Motor neuron (in vitro differentiated cells): Measurements from ENCODE around the gene MYO5A. TPM values are rescaled to one million over a fixed set of nuclear protein-coding genes. Genes with fewer than 3 reads are reported as not detected.

Experiments
- ATAC-seq, 8 experiments: fragments of 200-7000 bp; cut with Tn5 transposase; replicated peaks in 6 of 8; 2 replicates each; pipeline ENCODE4 v1.8.0; 2021; ENCODE audit warnings: mild to moderate bottlenecking in 8 of 8, moderate library complexity in 8 of 8
- H3K27ac ChIP-seq, 2 donors: fragments of 250-450 bp; sonication (Bioruptor Pico); 2 replicates each; pipeline ENCODE4 v1.9.0; 2021; ENCODE audit warnings: antibody characterized with exemption in 2 of 2, mild to moderate bottlenecking in 2 of 2, moderate library complexity in 1 of 2
- H3K4me1 ChIP-seq, 2 donors: fragments of 250-450 bp; sonication (Bioruptor Pico); replicated peaks in 1 of 2; 2 replicates each; pipeline ENCODE4 v1.6.1; 2021; ENCODE audit warnings: antibody characterized with exemption in 2 of 2, mild to moderate bottlenecking in 2 of 2, moderate library complexity in 1 of 2
- H3K4me3 ChIP-seq, 5 donors: fragments of 250-450 bp; sonication (Bioruptor Pico); 2 replicates each; pipeline ENCODE4 v1.9.0; 2021; ENCODE audit warnings: antibody characterized with exemption in 5 of 5, mild to moderate bottlenecking in 5 of 5, moderate library complexity in 4 of 5
- WGBS, 10 experiments: fragments of 450-650 bp; shearing (Covaris generic); methylation state at CpG; one replicate each; pipeline ENCODE4 v1.0.0; 2022; 5-methylcytosine and 5-hydroxymethylcytosine counted together
- in situ Hi-C, 9 experiments: fragments of 400-800 bp; cut with MboI; loops; one replicate each; pipeline ENCODE4 v1.15.0; 2021; ENCODE audit warnings: low sequenced_read_pairs in 9 of 9, low pct_unique_long_range_greater_than_20kb in 2 of 9; ENCODE audit not compliant: unreplicated experiment in 9 of 9
- total RNA-seq, 8 experiments: library from RNA; unstranded; fragments of 300-600 nt; gene quantifications; 2 replicates each; pipeline versions ENCODE4 v1.2.3 to v1.2.4, GENCODE V29; 2022

MYO5A gene
- total RNA-seq, 8 experiments from 2014 or later = 8.3 to 74.1 (median 39.8) TPM

- Histone ChIP-seq H3K4me1 (peaks cover 2 to 8% of the 10 kb centered on the region in 2 donors), H3K4me3 (peak overlapping the region; percentile 66 to 84 (median 80)), H3K27ac (peak overlapping the region; percentile 86 to 92)
- in situ Hi-C loops = loop anchor here in 1 of 9 experiments (25.0 kb wide), 1 partner anchor 142 kb away; no protein-coding TSS in a partner anchor
- peak in 5 of 8 experiments; percentile 49 to 58 (median 51) for ATAC-seq
- 0 to 45% (median 14%) methylated on average over 1 to 12 of the region's 28 CpGs; no CpG with 5 or more reads in 3 of the 10 experiments for whole genome bisulfite sequencing, 10 experiments
Observed at GRCh38 chr15:52529341-52529924, 753 bp upstream of the MYO5A start.

- Histone ChIP-seq H3K4me1 (peaks cover 2 to 8% of the 10 kb centered on the region in 2 donors), H3K4me3 (peak overlapping the region; percentile 66 to 84 (median 80)), H3K27ac (peak overlapping the region; percentile 86 to 92)
- WGBS, 10 experiments = 0 to 67% (median 10%) methylated on average over 1 to 11 of the region's 32 CpGs; no CpG with 5 or more reads in 4 of the 10 experiments
- in situ Hi-C loops = loop anchor here in 1 of 9 experiments (25.0 kb wide), 1 partner anchor 141 kb away; no protein-coding TSS in a partner anchor
- ATAC-seq = peak; percentile 0 to 12 (median 2)
Observed at GRCh38 chr15:52527911-52528563, 643 bp downstream of the MYO5A start.

- no peak for ATAC-seq
- H3K27ac ChIP-seq = peak overlapping the region in 1 of 2 donors; percentile 92
- WGBS, 10 experiments = 64 to 100% (median 83%) methylated on average over 3 to 7 of the region's 7 CpGs
- peaks cover 2 to 10% of the 10 kb centered on the region in 2 donors for H3K4me1 ChIP-seq
- in situ Hi-C loops = loop anchor here in 1 of 9 experiments (25.0 kb wide), 1 partner anchor 140 kb away; no protein-coding TSS in a partner anchor
- peak overlapping the region; percentile 66 to 84 (median 80) for H3K4me3 ChIP-seq
Observed at GRCh38 chr15:52527196-52527910, 1.3 kb downstream of the MYO5A start.

- Histone ChIP-seq H3K4me3 (no peak overlapping the region), H3K27ac (no peak overlapping the region), H3K4me1 (peaks cover 0 to 10% of the 10 kb centered on the region in 2 donors)
- ATAC-seq = no peak
- 80 to 100% (median 92%) methylated on average over 2 to 3 of the region's 4 CpGs; no CpG with 5 or more reads in 1 of the 10 experiments for WGBS, 10 experiments
- in situ Hi-C loops = loop anchor here in 1 of 9 experiments (25.0 kb wide), 1 partner anchor 137 kb away; no protein-coding TSS in a partner anchor
Observed at GRCh38 chr15:52524223-52525136, 4.2 kb downstream of the MYO5A start.

- no peak overlapping the region for H3K4me3 ChIP-seq
- peaks cover 0 to 10% of the 10 kb centered on the region in 2 donors for H3K4me1 ChIP-seq
- no peak overlapping the region for H3K27ac ChIP-seq
- in situ Hi-C loops = no loop called here
- no peak for ATAC-seq
- WGBS, 10 experiments = 30 to 84% (median 68%) methylated on average over 3 to 5 of the region's 5 CpGs; no CpG with 5 or more reads in 1 of the 10 experiments
Observed at GRCh38 chr15:52523647-52524046, 5.0 kb downstream of the MYO5A start.

GRCh38 chr15:52523192-52523591 is 5.5 kb downstream of the MYO5A start:
- no peak overlapping the region for H3K4me3 ChIP-seq
- ATAC-seq = peak in 4 of 8 experiments; percentile 36 to 59 (median 46)
- H3K4me1 ChIP-seq = peaks cover 0 to 10% of the 10 kb centered on the region in 2 donors
- WGBS, 10 experiments = 20 to 91% (median 55%) methylated on average over 1 to 3 of the region's 3 CpGs; no CpG with 5 or more reads in 1 of the 10 experiments
- no peak overlapping the region for H3K27ac ChIP-seq
- in situ Hi-C loops = no loop called here

GRCh38 chr15:52521682-52522081 is 7.0 kb downstream of the MYO5A start:
- in situ Hi-C loops = no loop called here
- H3K27ac ChIP-seq = no peak overlapping the region
- 81 to 100% (median 97%) methylated on average over 1 to 3 of the region's 3 CpGs; no CpG with 5 or more reads in 2 of the 10 experiments for WGBS, 10 experiments
- H3K4me1 ChIP-seq = peaks cover 0 to 2% of the 10 kb centered on the region in 2 donors
- H3K4me3 ChIP-seq = no peak overlapping the region
- no peak for ATAC-seq

GRCh38 chr15:52520421-52520820 is 8.3 kb downstream of the MYO5A start:
- no peak for ATAC-seq
- peaks cover 0 to 2% of the 10 kb centered on the region in 2 donors for H3K4me1 ChIP-seq
- in situ Hi-C loops = no loop called here
- no peak overlapping the region for H3K4me3 ChIP-seq
- H3K27ac ChIP-seq = no peak overlapping the region

GRCh38 chr15:52518487-52519371 is 10.0 kb downstream of the MYO5A start:
- no peak overlapping the region for H3K27ac ChIP-seq
- in situ Hi-C loops = no loop called here
- no peak overlapping the region for H3K4me3 ChIP-seq
- peaks cover 0 to 2% of the 10 kb centered on the region in 2 donors for H3K4me1 ChIP-seq
- 0 to 81% (median 75%) methylated on average over 1 to 8 of the region's 8 CpGs for WGBS, 10 experiments
- ATAC-seq = no peak

GRCh38 chr15:52517014-52517413 is 11.7 kb downstream of the MYO5A start:
- 80 to 100% (median 91%) methylated on average over 1 of the region's 1 CpG; no CpG with 5 or more reads in 5 of the 10 experiments for WGBS, 10 experiments
- Histone ChIP-seq H3K27ac (no peak overlapping the region), H3K4me1 (no peaks in the 10 kb centered on the region), H3K4me3 (no peak overlapping the region)
- ATAC-seq = peak in 3 of 8 experiments; percentile 92 to 96 (median 93)
- in situ Hi-C loops = no loop called here

- no peak overlapping the region for H3K4me3 ChIP-seq
- H3K27ac ChIP-seq = no peak overlapping the region
- in situ Hi-C loops = no loop called here
- 41 to 95% (median 81%) methylated on average over 1 to 2 of the region's 2 CpGs; no CpG with 5 or more reads in 1 of the 10 experiments for WGBS, 10 experiments
- no peak for ATAC-seq
- no peaks in the 10 kb centered on the region for H3K4me1 ChIP-seq
Observed at GRCh38 chr15:52515343-52515742, 13.3 kb downstream of the MYO5A start.
